Measurements from ENCODE around the gene PIP4K2A. TPM values are rescaled to one million over a fixed set of nuclear protein-coding genes. Genes with fewer than 3 reads are reported as not detected.
"Not testable (repeated sequence)": the region's sequence is repeated elsewhere in the genome, so short reads cannot be mapped to it uniquely, and the experiment has no call there.

Gene PIP4K2A
- total and polyA plus RNA-seq, 2 donors (not counting 3 experiments of a cell fraction or from before 2014, with no cell fraction given) = 11.8 to 32.6 TPM

DNA sequence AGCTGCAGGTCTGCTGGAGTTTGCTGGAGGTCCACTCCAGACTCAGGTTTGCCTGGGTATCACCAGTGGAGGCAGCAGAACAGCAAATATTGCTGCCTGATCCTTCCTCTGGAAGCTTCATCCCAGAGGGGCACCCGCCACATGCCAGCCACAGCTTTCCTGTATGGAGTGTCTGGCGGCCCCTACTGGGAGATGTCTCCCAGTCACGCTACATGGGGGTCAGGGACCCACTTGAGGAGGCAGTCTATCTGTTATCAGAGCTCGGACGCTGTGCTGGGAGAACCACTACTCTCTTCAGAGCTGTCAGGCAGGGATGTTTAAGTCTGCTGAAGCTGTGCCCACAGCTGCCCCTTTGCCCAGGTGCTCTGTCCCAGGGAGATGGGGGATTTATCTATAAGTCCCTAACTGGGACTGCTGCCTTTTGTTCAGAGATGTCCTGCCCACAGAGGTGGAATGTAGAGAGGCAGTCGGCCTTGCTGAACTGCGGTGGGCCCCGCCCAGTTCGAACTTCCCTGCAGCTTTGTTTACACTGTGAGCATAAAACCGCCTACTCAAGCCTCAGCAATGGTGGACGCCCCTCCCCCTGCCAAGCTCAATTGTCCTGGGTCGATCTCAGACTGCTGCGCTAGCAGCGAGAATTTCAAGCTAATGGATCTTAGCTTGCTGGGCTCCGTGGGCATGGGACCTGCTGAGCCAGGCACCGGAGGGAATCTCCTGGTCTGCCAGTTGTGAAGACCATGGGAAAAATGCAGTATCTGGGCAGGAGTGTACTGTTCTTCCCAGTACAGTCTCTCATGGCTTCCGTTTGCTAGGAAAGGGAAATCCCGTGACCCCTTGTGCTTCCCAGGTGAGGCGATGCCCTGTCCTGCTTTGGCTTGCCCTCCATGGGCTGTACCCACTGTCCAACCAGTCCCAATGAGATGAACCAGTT is 200.6 kb downstream of the PIP4K2A start:
- DNase-seq (ENCODE audit: low read depth, low spot score); H3K27ac ChIP-seq (ENCODE audit: insufficient read depth, low read depth, low read length); H3K4me3 ChIP-seq (replicated peaks in 1 of 3; ENCODE audit: insufficient read depth in 1 of 3, low read depth in 1 of 3, low read length in 3 of 3); FAIRE-seq; H3K4me2 ChIP-seq (ENCODE audit: insufficient read depth, low read length); H3K9me1 ChIP-seq (replicated peaks; ENCODE audit: control insufficient read depth, extremely low read depth, insufficient read depth, low read length); intact Hi-C loops (cut with micrococcal nuclease); H3K9ac ChIP-seq (replicated peaks; ENCODE audit: extremely low read depth, insufficient read depth, low read length); BruUV-seq (replicated peaks); H3K36me3 ChIP-seq (ENCODE audit: control insufficient read depth in 2 of 2, extremely low read depth in 1 of 2, insufficient read depth in 2 of 2, low read length in 2 of 2); H3K27me3 ChIP-seq (ENCODE audit: control insufficient read depth in 2 of 2, insufficient read depth in 2 of 2, low read length in 2 of 2); H4K20me1 ChIP-seq (replicated peaks; ENCODE audit: control insufficient read depth, extremely low read depth, insufficient read depth, low read length); H3K79me2 ChIP-seq (ENCODE audit: control insufficient read depth, insufficient read depth, low read length); POLR2A ChIA-PET; H3K4me1 ChIP-seq (ENCODE audit: control insufficient read depth, extremely low read depth, insufficient read depth, low read length); H2AFZ ChIP-seq (ENCODE audit: low read depth, low read length); H3K9me3 ChIP-seq (replicated peaks; ENCODE audit: control insufficient read depth, insufficient read depth, low read length); dilution Hi-C loops (cut with MboI; ENCODE audit: extremely low pct_ligation_motif_present, low sequenced_read_pairs): not testable (repeated sequence)
- CTCF ChIA-PET = interaction anchor here (1.1 to 1.5 kb wide), 3 partner anchors 11 to 475 kb away, joined by 3 to 5 read pairs (median 3); no protein-coding TSS in a partner anchor

DNA sequence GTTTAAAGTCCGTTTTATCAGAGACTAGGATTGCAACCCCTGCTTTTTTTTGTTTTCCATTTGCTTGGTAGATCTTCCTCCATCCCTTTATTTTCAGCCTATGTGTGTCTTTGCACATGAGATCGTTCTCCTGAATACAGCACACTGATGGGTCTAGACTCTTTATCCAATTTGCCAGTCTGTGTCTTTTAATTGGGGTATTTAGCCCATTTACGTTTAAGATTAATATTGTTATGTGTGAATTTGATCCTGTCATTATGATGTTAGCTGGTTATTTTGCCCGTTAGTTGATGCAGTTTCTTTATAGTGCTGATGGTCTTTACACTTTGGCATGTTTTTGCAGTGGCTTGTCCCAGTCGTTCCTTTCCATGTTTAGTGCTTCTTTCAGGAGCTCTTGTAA is 202.4 kb downstream of the PIP4K2A start:
- H3K4me2 ChIP-seq (ENCODE audit: insufficient read depth, low read length); H3K4me3 ChIP-seq (replicated peaks in 1 of 3; ENCODE audit: insufficient read depth in 1 of 3, low read depth in 1 of 3, low read length in 3 of 3); H3K79me2 ChIP-seq (ENCODE audit: control insufficient read depth, insufficient read depth, low read length); H3K27me3 ChIP-seq (ENCODE audit: control insufficient read depth in 2 of 2, insufficient read depth in 2 of 2, low read length in 2 of 2); H3K27ac ChIP-seq (ENCODE audit: insufficient read depth, low read depth, low read length); H3K9me3 ChIP-seq (replicated peaks; ENCODE audit: control insufficient read depth, insufficient read depth, low read length); H3K36me3 ChIP-seq (ENCODE audit: control insufficient read depth in 2 of 2, extremely low read depth in 1 of 2, insufficient read depth in 2 of 2, low read length in 2 of 2); BruUV-seq (replicated peaks); dilution Hi-C loops (cut with MboI; ENCODE audit: extremely low pct_ligation_motif_present, low sequenced_read_pairs); H4K20me1 ChIP-seq (replicated peaks; ENCODE audit: control insufficient read depth, extremely low read depth, insufficient read depth, low read length); H3K9me1 ChIP-seq (replicated peaks; ENCODE audit: control insufficient read depth, extremely low read depth, insufficient read depth, low read length); H2AFZ ChIP-seq (ENCODE audit: low read depth, low read length); DNase-seq (ENCODE audit: low read depth, low spot score); H3K4me1 ChIP-seq (ENCODE audit: control insufficient read depth, extremely low read depth, insufficient read depth, low read length); POLR2A ChIA-PET; H3K9ac ChIP-seq (replicated peaks; ENCODE audit: extremely low read depth, insufficient read depth, low read length); intact Hi-C loops (cut with micrococcal nuclease); FAIRE-seq: not testable (repeated sequence)
- CTCF ChIA-PET = interaction anchor here (1.4 kb wide), 1 partner anchor 13 kb away, joined by 3 read pairs; no protein-coding TSS in a partner anchor

DNA sequence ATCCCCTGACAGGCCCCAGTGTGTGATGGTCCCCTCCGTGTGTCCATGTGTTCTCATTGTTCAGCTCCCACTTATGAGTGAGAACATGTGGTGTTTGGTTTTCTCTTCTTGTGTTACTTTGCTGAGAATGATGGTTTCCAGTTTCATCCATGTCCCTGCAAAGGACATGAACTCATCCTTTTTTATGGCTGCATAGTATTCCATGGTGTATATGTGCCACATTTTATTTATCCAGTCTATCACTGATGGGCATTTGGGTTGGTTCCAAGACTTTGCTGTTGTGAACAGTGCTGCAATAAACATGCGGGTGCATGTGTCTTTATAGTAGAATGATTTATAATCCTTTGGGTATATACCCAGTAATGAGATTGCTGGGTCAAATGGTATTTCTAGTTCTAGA is 206.2 kb downstream of the PIP4K2A start:
- H3K4me1 ChIP-seq (ENCODE audit: control insufficient read depth, extremely low read depth, insufficient read depth, low read length); H3K9me3 ChIP-seq (replicated peaks; ENCODE audit: control insufficient read depth, insufficient read depth, low read length); H3K27me3 ChIP-seq (ENCODE audit: control insufficient read depth in 2 of 2, insufficient read depth in 2 of 2, low read length in 2 of 2); H4K20me1 ChIP-seq (replicated peaks; ENCODE audit: control insufficient read depth, extremely low read depth, insufficient read depth, low read length); H3K27ac ChIP-seq (ENCODE audit: insufficient read depth, low read depth, low read length); H2AFZ ChIP-seq (ENCODE audit: low read depth, low read length); DNase-seq (ENCODE audit: low read depth, low spot score); H3K36me3 ChIP-seq (ENCODE audit: control insufficient read depth in 2 of 2, extremely low read depth in 1 of 2, insufficient read depth in 2 of 2, low read length in 2 of 2); POLR2A ChIA-PET; BruUV-seq (replicated peaks); H3K4me2 ChIP-seq (ENCODE audit: insufficient read depth, low read length); H3K4me3 ChIP-seq (replicated peaks in 1 of 3; ENCODE audit: insufficient read depth in 1 of 3, low read depth in 1 of 3, low read length in 3 of 3); dilution Hi-C loops (cut with MboI; ENCODE audit: extremely low pct_ligation_motif_present, low sequenced_read_pairs); FAIRE-seq; intact Hi-C loops (cut with micrococcal nuclease); H3K79me2 ChIP-seq (ENCODE audit: control insufficient read depth, insufficient read depth, low read length); CTCF ChIA-PET; H3K9ac ChIP-seq (replicated peaks; ENCODE audit: extremely low read depth, insufficient read depth, low read length); H3K9me1 ChIP-seq (replicated peaks; ENCODE audit: control insufficient read depth, extremely low read depth, insufficient read depth, low read length): not testable (repeated sequence)
